Sigmoid colon (tissue), 7 donors: ENCODE measurements around the gene RNF26. TPM values are rescaled to one million over a fixed set of nuclear protein-coding genes. Genes with fewer than 3 reads are reported as not detected.

Source experiments
- DNase-seq: peaks from one replicate; pipeline ENCODE4 v3.0.0-alpha.2; 2019
- H3K27ac ChIP-seq, 4 donors: fragments of 200-600 bp; sonication (generic); one replicate each; pipeline ENCODE4 v1.5.1; 2016 to 2019; ENCODE audit warnings: mild to moderate bottlenecking in 1 of 4
- H3K27me3 ChIP-seq, 3 donors: fragments of 200-600 bp; sonication (generic); one replicate each; pipeline ENCODE4 v1.5.1; 2019; ENCODE audit warnings: mild to moderate bottlenecking in 1 of 3
- H3K36me3 ChIP-seq, 4 donors: fragments of 200-600 bp; sonication (generic); one replicate each; pipeline ENCODE4 v1.5.1; 2016 to 2019
- H3K4me1 ChIP-seq, 4 donors: fragments of 200-600 bp; sonication (generic); one replicate each; pipeline ENCODE4 v1.5.1; 2017 to 2019
- H3K4me3 ChIP-seq, 4 donors: fragments of 200-600 bp; sonication (generic); one replicate each; pipeline ENCODE4 v1.5.1; 2017 to 2019; ENCODE audit warnings: mild to moderate bottlenecking in 2 of 4, moderate library complexity in 1 of 4
- H3K9me3 ChIP-seq, 4 donors: fragments of 200-600 bp in 3 of 4; sonication (generic) in 3 of 4; one replicate each; pipeline versions ENCODE4 v1.5.1 to v1.6.1; 2013 to 2019
- CTCF ChIP-seq, 4 experiments: fragments of 450-650 bp in 3 of 4; fragments of 200-600 bp in 1 of 4; IDR thresholded peaks; one replicate each; pipeline ENCODE4 v1.5.1; 2016 to 2019; ENCODE audit warnings: antibody characterized with exemption in 4 of 4, mild to moderate bottlenecking in 3 of 4, moderate library complexity in 2 of 4
- EP300 ChIP-seq, 4 donors: sonication (generic); formaldehyde crosslinking; IDR thresholded peaks; one replicate each; pipeline ENCODE4 v1.6.1; 2017; ENCODE audit warnings: antibody characterized with exemption in 4 of 4
- POLR2A ChIP-seq, 2 donors: fragments of 450-650 bp; IDR thresholded peaks; one replicate each; pipeline ENCODE4 v1.6.1; 2016; ENCODE audit warnings: antibody characterized with exemption in 2 of 2, mild to moderate bottlenecking in 2 of 2, moderate library complexity in 2 of 2
- POLR2AphosphoS5 ChIP-seq, 4 donors: sonication (generic); formaldehyde crosslinking; IDR thresholded peaks; one replicate each; pipeline ENCODE4 v1.6.1; 2017; ENCODE audit warnings: antibody characterized with exemption in 4 of 4
- WGBS, 2 donors: extraction: QIAGEN DNeasy Blood & Tissue Kit; methylation state at CpG; one replicate each; pipeline ENCODE4 v1.1.7; 2013; 5-methylcytosine and 5-hydroxymethylcytosine counted together
- intact Hi-C: fragments of 100-400 bp; cut with DNase I; formaldehyde crosslinking; loops from one replicate; pipeline ENCODE4 v1.15.1; 2023
- polyA plus RNA-seq, 3 donors: library from polyadenylated mRNA; stranded (reverse); fragments of 200-250 nt; gene quantifications; one replicate each; pipeline ENCODE4 v1.2.3, GENCODE V29; 2013
- total RNA-seq, 4 donors: library from RNA; depleted of rRNA; stranded (reverse); fragments of >200 nt; gene quantifications; one replicate each; pipeline ENCODE4 v1.1.0, GENCODE V29; 2016
- donor health status: healthy with polysubstance abuse.
- donor health status: Bipolar disorder and iron deficiency.
- donor health status: healthy.

The RNF26 gene
- total and polyA plus RNA-seq, 7 donors, result 6.2 to 26.1 (median 10.7) TPM

GRCh38 chr11:119320240-119320775, 14.0 kb upstream of the RNF26 start:
- H3K27ac ChIP-seq, result peak overlapping the region; percentile 93 to 99 (median 96)
- no peaks in the 10 kb centered on the region for H3K36me3 ChIP-seq
- peaks cover 0 to 77% (median 65%) of the 10 kb centered on the region in 4 donors for H3K4me1 ChIP-seq
- intact Hi-C loops, result loop anchor here (2.0 kb wide), 1 partner anchor 152 kb away; the partner anchor contains the start of gene NLRX1
- TF ChIP-seq CTCF (IDR thresholded peaks at IDR 0.05) (no peak), EP300 (IDR thresholded peaks at IDR 0.05) (no peak), POLR2AphosphoS5 (IDR thresholded peaks at IDR 0.05) (no peak), POLR2A (IDR thresholded peaks at IDR 0.05) (no peak)
- WGBS, 2 donors, result 39 to 46% methylated on average over 17 of the region's 17 CpGs
- H3K27me3 ChIP-seq, result no peaks in the 10 kb centered on the region
- H3K4me3 ChIP-seq, result peak overlapping the region; percentile 44 to 53 (median 49)
- H3K9me3 ChIP-seq, result no peaks in the 10 kb centered on the region
- DNase-seq, result peak; percentile 71

GRCh38 chr11:119320776-119321524, 13.4 kb upstream of the RNF26 start:
- Histone ChIP-seq H3K27me3 (no peaks in the 10 kb centered on the region), H3K4me3 (peak overlapping the region; percentile 44 to 53 (median 49)), H3K4me1 (peaks cover 0 to 72% (median 62%) of the 10 kb centered on the region in 4 donors), H3K9me3 (no peaks in the 10 kb centered on the region), H3K27ac (peak overlapping the region; percentile 93 to 99 (median 96)), H3K36me3 (no peaks in the 10 kb centered on the region)
- intact Hi-C loops, result loop anchor here (2.0 kb wide), 1 partner anchor 152 kb away; the partner anchor contains the start of gene NLRX1
- DNase-seq, result peak; percentile 92
- WGBS, 2 donors, result 2% methylated on average over 60 of the region's 60 CpGs
- TF ChIP-seq CTCF (IDR thresholded peaks at IDR 0.05) (no peak), POLR2A (IDR thresholded peaks at IDR 0.05) (peak; percentile 73 to 87), EP300 (IDR thresholded peaks at IDR 0.05) (no peak), POLR2AphosphoS5 (IDR thresholded peaks at IDR 0.05) (peak; percentile 79 to 94 (median 88))

GRCh38 chr11:119322360-119322739, 12.0 kb upstream of the RNF26 start:
- peaks cover 0 to 63% (median 57%) of the 10 kb centered on the region in 4 donors for H3K4me1 ChIP-seq
- no peak for DNase-seq

GRCh38 chr11:119322921-119323531, 11.3 kb upstream of the RNF26 start:
- Histone ChIP-seq H3K4me1 (peaks cover 0 to 57% (median 50%) of the 10 kb centered on the region in 4 donors), H3K36me3 (no peaks in the 10 kb centered on the region), H3K4me3 (no peak overlapping the region), H3K27me3 (no peaks in the 10 kb centered on the region), H3K9me3 (no peaks in the 10 kb centered on the region), H3K27ac (peak overlapping the region; percentile 93 to 99 (median 96))
- no peak for DNase-seq
- WGBS, 2 donors, result 79 to 88% methylated on average over 20 of the region's 20 CpGs
- intact Hi-C loops, result loop anchor here (1.0 kb wide), 2 partner anchors 13 to 117 kb away; partner anchors contain the start of gene CBL
- no peak for TF ChIP-seq POLR2AphosphoS5 (IDR thresholded peaks at IDR 0.05)
- TF ChIP-seq EP300 (IDR thresholded peaks at IDR 0.05), result no peak
- no peak for TF ChIP-seq CTCF (IDR thresholded peaks at IDR 0.05)
- TF ChIP-seq POLR2A (IDR thresholded peaks at IDR 0.05), result no peak

More at GRCh38 chr11:119322360-119322739, 12.0 kb upstream of the RNF26 start:
- intact Hi-C loops, result loop anchor here (1.0 kb wide), 1 partner anchor 14 kb away; no protein-coding TSS in a partner anchor
- Histone ChIP-seq H3K27me3 (no peaks in the 10 kb centered on the region), H3K9me3 (no peaks in the 10 kb centered on the region), H3K27ac (peak overlapping the region; percentile 93 to 99 (median 96)), H3K36me3 (no peaks in the 10 kb centered on the region), H3K4me3 (no peak overlapping the region)
- TF ChIP-seq EP300 (IDR thresholded peaks at IDR 0.05), result no peak
- no peak for TF ChIP-seq POLR2AphosphoS5 (IDR thresholded peaks at IDR 0.05)
- TF ChIP-seq CTCF (IDR thresholded peaks at IDR 0.05), result no peak
- WGBS, 2 donors, result 58 to 74% methylated on average over 6 of the region's 6 CpGs
